ENCODE data around the gene IFT81.

DNA sequence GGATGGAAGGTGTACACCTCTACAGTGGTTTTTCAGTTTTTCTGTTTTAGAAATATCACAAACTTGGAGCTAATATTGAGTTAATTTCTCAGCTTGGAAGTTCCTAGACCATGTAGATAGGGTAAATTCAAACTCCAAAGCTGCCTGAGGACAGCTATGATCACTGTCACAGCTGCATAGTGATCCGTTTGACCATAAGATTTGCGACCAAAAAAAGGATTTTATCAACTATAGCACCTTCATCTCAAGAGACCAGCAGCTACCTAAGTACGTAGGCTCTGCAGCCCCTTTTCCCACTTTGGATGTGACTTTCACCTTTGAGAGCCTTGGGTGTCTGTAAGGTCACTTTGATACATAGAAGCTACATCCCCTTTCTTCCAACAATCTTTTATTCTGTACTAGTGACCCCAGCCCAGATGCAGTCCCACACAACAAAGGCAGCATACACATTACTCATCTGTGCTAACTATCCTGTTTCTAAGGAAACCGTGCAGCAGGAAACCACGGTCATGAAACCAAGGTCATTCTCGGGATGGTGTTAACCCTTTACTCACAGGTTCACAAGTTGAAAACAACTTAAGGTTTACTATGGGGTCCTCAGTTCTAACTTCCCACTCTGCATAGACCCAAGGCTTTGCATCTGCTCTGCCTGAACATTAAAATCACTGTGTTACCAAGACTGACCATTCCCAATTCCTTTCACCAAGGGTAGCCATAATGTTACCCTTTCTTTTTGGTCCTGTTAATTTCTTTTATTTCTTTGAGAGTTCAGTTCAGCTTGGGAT, 75.4 kb downstream of the IFT81 start:
- TF ChIP-seq EZH2 (IDR thresholded peaks at IDR 0.05; ENCODE audit: borderline replicate concordance, low read depth, low read length, severe bottlenecking) (no peak), POLR2A (IDR thresholded peaks at IDR 0.05; ENCODE audit: low read depth, low read length) (no peak), MYC (IDR thresholded peaks at IDR 0.05; ENCODE audit: low read depth, low read length) (no peak), JUN (IDR thresholded peaks at IDR 0.05; ENCODE audit: borderline replicate concordance, insufficient read depth, insufficient read length, low read depth) (peak; percentile 53), POLR2AphosphoS5 (IDR thresholded peaks at IDR 0.05; ENCODE audit: insufficient read depth, low read depth, low read length) (peak; percentile 50)
- TF ChIP-seq, protein P1, sequence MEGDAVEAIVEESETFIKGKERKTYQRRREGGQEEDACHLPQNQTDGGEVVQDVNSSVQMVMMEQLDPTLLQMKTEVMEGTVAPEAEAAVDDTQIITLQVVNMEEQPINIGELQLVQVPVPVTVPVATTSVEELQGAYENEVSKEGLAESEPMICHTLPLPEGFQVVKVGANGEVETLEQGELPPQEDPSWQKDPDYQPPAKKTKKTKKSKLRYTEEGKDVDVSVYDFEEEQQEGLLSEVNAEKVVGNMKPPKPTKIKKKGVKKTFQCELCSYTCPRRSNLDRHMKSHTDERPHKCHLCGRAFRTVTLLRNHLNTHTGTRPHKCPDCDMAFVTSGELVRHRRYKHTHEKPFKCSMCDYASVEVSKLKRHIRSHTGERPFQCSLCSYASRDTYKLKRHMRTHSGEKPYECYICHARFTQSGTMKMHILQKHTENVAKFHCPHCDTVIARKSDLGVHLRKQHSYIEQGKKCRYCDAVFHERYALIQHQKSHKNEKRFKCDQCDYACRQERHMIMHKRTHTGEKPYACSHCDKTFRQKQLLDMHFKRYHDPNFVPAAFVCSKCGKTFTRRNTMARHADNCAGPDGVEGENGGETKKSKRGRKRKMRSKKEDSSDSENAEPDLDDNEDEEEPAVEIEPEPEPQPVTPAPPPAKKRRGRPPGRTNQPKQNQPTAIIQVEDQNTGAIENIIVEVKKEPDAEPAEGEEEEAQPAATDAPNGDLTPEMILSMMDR (IDR thresholded peaks at IDR 0.05; ENCODE audit: extremely low read depth in 1 of 2, insufficient read depth in 1 of 2, low read depth in 1 of 2, low read length in 2 of 2) = no peak
- TF ChIP-seq, protein P2, sequence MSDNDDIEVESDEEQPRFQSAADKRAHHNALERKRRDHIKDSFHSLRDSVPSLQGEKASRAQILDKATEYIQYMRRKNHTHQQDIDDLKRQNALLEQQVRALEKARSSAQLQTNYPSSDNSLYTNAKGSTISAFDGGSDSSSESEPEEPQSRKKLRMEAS (IDR thresholded peaks at IDR 0.05; ENCODE audit: insufficient read depth, insufficient read length) = no peak

Data from endothelial cell of umbilical vein (primary cell).